ENCODE measurements around the gene DDX41. TPM values are rescaled to one million over a fixed set of nuclear protein-coding genes. Genes with fewer than 3 reads are reported as not detected.

DDX41 gene
- total RNA-seq, 3 donors from 2014 or later (not counting 1 experiment from before 2014, with no cell fraction given), result 66.6 to 106 (median 78.3) TPM

DNA sequence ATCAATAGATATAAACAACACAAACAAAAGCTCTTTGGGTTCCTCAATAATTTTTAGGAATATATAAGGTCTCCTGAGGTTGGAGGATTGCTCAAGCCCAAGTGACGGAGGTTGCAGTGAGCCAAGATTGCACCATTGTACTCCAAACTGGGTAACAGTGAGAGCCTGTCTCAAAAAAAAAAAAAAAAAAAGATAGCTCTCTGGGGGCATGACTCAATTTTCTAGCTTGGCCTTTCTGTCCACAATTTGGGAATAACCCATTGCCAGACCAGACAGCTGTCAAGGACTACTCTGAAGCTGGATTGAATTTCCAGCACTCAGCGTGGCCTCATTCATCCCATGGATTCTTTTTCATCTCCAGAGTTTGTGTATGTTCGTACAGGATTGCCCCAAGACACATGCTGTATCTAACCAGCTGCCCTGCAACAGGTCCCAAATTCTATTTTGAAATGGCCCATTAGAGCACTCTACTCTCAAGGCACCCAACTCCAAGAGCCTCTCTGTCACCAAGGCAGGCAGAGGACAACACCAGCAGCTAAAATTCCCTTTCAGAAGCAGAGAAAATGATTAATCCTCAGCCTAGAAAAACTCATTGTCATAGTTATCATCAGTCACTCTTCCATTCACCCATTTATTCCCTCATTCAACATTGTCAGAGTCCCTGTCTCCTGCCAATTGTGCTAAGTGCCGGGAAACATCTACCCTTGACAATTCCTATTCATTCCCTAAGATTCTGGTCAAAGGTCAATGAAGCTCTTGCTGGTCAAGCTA lies 28.9 kb upstream of the DDX41 start:
- 96% methylated on average over 4 of the region's 4 CpGs for WGBS (ENCODE audit: insufficient coverage)
- Mint-ChIP-seq H3K9me3 (no peaks in the 10 kb centered on the region), H3K36me3 (no peaks in the 10 kb centered on the region), H3K27me3 (ENCODE audit: low read depth in 2 of 2) (no peaks in the 10 kb centered on the region), H3K4me3 (no peak overlapping the region), H3K4me1 (peaks cover 35 to 36% of the 10 kb centered on the region in 2 donors), H3K27ac (no peak overlapping the region)
- DNase-seq (no peak), ATAC-seq (no peak)
- H3K36me3 ChIP-seq (ENCODE audit: control insufficient read depth, insufficient read depth, low read length), result no peaks in the 10 kb centered on the region
- H3K27ac ChIP-seq (ENCODE audit: low read length), result no peak overlapping the region
- no peaks in the 10 kb centered on the region for H3K27me3 ChIP-seq (ENCODE audit: control insufficient read depth, insufficient read depth, low read length)
- intact Hi-C loops (cut with micrococcal nuclease), result no loop called here
- no peak overlapping the region for H3K4me3 ChIP-seq (ENCODE audit: low read length)
- no peaks in the 10 kb centered on the region for H3K9me3 ChIP-seq (ENCODE audit: control insufficient read depth, insufficient read depth, low read length)
- TF ChIP-seq, protein P1, sequence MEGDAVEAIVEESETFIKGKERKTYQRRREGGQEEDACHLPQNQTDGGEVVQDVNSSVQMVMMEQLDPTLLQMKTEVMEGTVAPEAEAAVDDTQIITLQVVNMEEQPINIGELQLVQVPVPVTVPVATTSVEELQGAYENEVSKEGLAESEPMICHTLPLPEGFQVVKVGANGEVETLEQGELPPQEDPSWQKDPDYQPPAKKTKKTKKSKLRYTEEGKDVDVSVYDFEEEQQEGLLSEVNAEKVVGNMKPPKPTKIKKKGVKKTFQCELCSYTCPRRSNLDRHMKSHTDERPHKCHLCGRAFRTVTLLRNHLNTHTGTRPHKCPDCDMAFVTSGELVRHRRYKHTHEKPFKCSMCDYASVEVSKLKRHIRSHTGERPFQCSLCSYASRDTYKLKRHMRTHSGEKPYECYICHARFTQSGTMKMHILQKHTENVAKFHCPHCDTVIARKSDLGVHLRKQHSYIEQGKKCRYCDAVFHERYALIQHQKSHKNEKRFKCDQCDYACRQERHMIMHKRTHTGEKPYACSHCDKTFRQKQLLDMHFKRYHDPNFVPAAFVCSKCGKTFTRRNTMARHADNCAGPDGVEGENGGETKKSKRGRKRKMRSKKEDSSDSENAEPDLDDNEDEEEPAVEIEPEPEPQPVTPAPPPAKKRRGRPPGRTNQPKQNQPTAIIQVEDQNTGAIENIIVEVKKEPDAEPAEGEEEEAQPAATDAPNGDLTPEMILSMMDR (IDR thresholded peaks at IDR 0.05), result no peak
- no peaks in the 10 kb centered on the region for H3K4me1 ChIP-seq (ENCODE audit: control insufficient read depth, insufficient read depth, low read length)

DNA sequence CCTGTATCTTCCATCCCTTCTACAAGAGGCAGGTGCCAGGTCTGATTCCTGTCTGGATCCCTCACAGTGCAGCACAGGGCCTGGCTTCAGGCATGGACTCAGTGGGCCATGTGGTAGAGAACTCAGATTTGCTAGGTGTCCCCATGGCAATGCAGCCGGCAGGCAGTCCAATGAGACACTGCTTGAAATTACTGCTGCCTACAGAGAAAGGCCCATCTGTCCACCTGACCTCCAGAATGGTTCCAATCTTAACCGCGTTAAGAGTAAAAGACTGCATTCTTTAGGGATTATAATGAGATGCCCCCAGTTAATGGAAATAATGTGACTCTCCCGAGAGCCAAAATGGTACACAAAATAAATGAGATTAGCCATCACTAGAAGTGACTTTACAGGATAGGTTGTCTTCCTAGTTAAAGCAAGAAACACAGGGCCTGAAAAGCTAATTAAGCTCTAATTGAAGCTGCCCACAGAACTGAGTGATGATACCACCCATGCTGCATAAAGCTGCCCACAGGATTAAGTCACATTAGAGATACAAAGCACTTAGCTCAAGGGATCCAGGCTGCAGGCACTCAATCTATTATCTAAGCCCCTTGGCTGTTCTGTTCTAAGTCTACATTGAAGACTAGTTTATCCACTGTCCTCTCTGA lies 26.2 kb upstream of the DDX41 start:
- Mint-ChIP-seq H3K27me3 (ENCODE audit: low read depth in 2 of 2) (no peaks in the 10 kb centered on the region), H3K27ac (peak overlapping the region in 1 of 2 donors; percentile 2), H3K36me3 (no peaks in the 10 kb centered on the region), H3K9me3 (no peaks in the 10 kb centered on the region), H3K4me1 (peaks cover 31 to 33% of the 10 kb centered on the region in 2 donors), H3K4me3 (no peak overlapping the region)
- Histone ChIP-seq H3K27me3 (ENCODE audit: control insufficient read depth, insufficient read depth, low read length) (no peaks in the 10 kb centered on the region), H3K4me3 (ENCODE audit: low read length) (no peak overlapping the region), H3K27ac (ENCODE audit: low read length) (no peak overlapping the region), H3K36me3 (ENCODE audit: control insufficient read depth, insufficient read depth, low read length) (peaks cover 12% of the 10 kb centered on the region), H3K4me1 (ENCODE audit: control insufficient read depth, insufficient read depth, low read length) (no peaks in the 10 kb centered on the region), H3K9me3 (ENCODE audit: control insufficient read depth, insufficient read depth, low read length) (no peaks in the 10 kb centered on the region)
- intact Hi-C loops (cut with micrococcal nuclease), result no loop called here
- TF ChIP-seq, protein P1 (IDR thresholded peaks at IDR 0.05), result no peak
- ATAC-seq (no peak), DNase-seq (no peak)
- WGBS (ENCODE audit: insufficient coverage), result 98% methylated on average over 4 of the region's 4 CpGs

DNA sequence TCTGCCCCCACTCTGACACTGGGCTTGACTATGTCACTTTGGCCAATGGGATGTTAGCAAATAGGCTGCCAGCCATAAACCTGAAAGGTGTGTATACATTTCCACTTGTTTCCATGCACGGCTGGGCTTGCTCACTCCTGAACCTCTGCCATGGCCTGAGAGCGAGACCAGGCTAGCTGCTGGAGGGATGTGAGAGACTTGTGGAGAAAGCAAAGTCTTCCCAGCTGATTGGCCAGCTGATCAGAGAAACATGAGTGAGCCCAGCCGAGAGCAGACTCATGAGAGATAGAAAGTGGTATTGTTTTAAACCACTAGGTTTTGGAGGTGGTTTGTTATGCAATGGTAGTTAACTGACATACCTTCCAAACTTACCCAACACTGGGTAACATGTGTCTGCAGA lies 23.7 kb upstream of the DDX41 start:
- no peak overlapping the region for H3K4me3 ChIP-seq (ENCODE audit: low read length)
- intact Hi-C loops (cut with micrococcal nuclease), result no loop called here
- ATAC-seq, result no peak
- Mint-ChIP-seq H3K36me3 (no peaks in the 10 kb centered on the region), H3K27ac (no peak overlapping the region), H3K4me3 (no peak overlapping the region), H3K4me1 (peaks cover 23 to 30% of the 10 kb centered on the region in 2 donors), H3K27me3 (ENCODE audit: low read depth in 2 of 2) (no peaks in the 10 kb centered on the region), H3K9me3 (no peaks in the 10 kb centered on the region)
- TF ChIP-seq, protein P1 (IDR thresholded peaks at IDR 0.05), result no peak
- 92% methylated on average over 3 of the region's 3 CpGs for WGBS (ENCODE audit: insufficient coverage)
- H3K27me3 ChIP-seq (ENCODE audit: control insufficient read depth, insufficient read depth, low read length), result no peaks in the 10 kb centered on the region
- no peaks in the 10 kb centered on the region for H3K4me1 ChIP-seq (ENCODE audit: control insufficient read depth, insufficient read depth, low read length)
- DNase-seq, result no peak
- peaks cover 32% of the 10 kb centered on the region for H3K36me3 ChIP-seq (ENCODE audit: control insufficient read depth, insufficient read depth, low read length)
- H3K27ac ChIP-seq (ENCODE audit: low read length), result no peak overlapping the region
- H3K9me3 ChIP-seq (ENCODE audit: control insufficient read depth, insufficient read depth, low read length), result no peaks in the 10 kb centered on the region
